Measurements from ENCODE around the gene SETX. TPM values are rescaled to one million over a fixed set of nuclear protein-coding genes. Genes with fewer than 3 reads are reported as not detected.

The SETX gene
- total RNA-seq, 1 donor from 2014 or later, result 44.2 TPM

DNA sequence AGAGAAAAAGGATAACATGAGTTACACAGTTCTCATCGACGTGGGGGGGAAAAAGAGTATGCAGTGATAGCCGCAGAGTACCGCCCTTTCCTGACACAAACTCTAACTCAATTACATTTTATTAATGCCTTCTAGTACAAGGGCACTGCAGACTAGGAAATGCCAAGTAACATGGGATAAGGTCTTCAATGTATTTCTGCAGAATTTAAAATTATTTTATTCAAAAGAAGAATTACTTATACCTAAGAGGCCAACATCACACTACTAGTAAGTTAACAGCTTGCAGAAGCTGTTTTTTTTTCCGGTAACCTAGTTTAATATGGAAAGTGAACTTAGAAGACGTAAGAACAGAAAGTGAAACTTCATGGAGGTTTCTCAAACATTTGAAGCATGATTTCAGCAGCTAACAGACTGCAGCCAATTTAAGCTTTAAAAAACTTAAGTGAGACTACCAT lies 3.9 kb downstream of the SETX start:
- Histone ChIP-seq H3K27me3 (ENCODE audit: control insufficient read depth, insufficient read depth, low read length) (no peaks in the 10 kb centered on the region), H3K36me3 (ENCODE audit: control insufficient read depth, insufficient read depth, low read length) (peaks cover 1% of the 10 kb centered on the region), H3K4me3 (ENCODE audit: low read depth, low read length) (no peak overlapping the region)
- no peak for DNase-seq (ENCODE audit: low read depth)
- TF ChIP-seq, protein P1, sequence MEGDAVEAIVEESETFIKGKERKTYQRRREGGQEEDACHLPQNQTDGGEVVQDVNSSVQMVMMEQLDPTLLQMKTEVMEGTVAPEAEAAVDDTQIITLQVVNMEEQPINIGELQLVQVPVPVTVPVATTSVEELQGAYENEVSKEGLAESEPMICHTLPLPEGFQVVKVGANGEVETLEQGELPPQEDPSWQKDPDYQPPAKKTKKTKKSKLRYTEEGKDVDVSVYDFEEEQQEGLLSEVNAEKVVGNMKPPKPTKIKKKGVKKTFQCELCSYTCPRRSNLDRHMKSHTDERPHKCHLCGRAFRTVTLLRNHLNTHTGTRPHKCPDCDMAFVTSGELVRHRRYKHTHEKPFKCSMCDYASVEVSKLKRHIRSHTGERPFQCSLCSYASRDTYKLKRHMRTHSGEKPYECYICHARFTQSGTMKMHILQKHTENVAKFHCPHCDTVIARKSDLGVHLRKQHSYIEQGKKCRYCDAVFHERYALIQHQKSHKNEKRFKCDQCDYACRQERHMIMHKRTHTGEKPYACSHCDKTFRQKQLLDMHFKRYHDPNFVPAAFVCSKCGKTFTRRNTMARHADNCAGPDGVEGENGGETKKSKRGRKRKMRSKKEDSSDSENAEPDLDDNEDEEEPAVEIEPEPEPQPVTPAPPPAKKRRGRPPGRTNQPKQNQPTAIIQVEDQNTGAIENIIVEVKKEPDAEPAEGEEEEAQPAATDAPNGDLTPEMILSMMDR (IDR thresholded peaks at IDR 0.05; ENCODE audit: insufficient read depth, low read length, poor library complexity, severe bottlenecking), result no peak

GRCh38 chr9:132348676-132349075 lies 6.1 kb downstream of the SETX start:
- DNase-seq (ENCODE audit: low read depth), result peak; percentile 16
- TF ChIP-seq, protein P1 (IDR thresholded peaks at IDR 0.05; ENCODE audit: insufficient read depth, low read length, poor library complexity, severe bottlenecking), result no peak
- no peaks in the 10 kb centered on the region for H3K27me3 ChIP-seq (ENCODE audit: control insufficient read depth, insufficient read depth, low read length)
- peaks cover 1% of the 10 kb centered on the region for H3K36me3 ChIP-seq (ENCODE audit: control insufficient read depth, insufficient read depth, low read length)
- no peak overlapping the region for H3K4me3 ChIP-seq (ENCODE audit: low read depth, low read length)

DNA sequence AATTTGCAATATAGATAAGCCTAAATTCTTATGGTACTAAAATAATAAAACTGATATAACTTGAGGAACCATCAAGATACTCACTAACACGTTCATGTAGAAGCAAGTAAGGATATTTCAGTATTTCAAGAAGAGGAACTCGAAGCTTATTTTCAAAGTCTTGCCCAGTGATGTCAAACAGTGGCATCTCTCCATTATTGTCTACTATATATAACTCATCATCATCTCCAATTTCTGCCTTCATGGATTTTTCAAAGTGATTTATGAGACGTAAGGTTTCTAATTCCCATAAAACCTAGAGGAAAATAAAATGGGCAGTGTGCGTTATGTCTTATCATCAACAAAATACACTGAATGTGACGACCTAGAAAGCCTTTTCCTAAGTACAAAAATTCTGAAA lies 8.6 kb downstream of the SETX start:
- Histone ChIP-seq H3K36me3 (ENCODE audit: control insufficient read depth, insufficient read depth, low read length) (no peaks in the 10 kb centered on the region), H3K4me3 (ENCODE audit: low read depth, low read length) (no peak overlapping the region), H3K27me3 (ENCODE audit: control insufficient read depth, insufficient read depth, low read length) (no peaks in the 10 kb centered on the region)
- TF ChIP-seq, protein P1 (IDR thresholded peaks at IDR 0.05; ENCODE audit: insufficient read depth, low read length, poor library complexity, severe bottlenecking), result no peak
- no peak for DNase-seq (ENCODE audit: low read depth)

DNA sequence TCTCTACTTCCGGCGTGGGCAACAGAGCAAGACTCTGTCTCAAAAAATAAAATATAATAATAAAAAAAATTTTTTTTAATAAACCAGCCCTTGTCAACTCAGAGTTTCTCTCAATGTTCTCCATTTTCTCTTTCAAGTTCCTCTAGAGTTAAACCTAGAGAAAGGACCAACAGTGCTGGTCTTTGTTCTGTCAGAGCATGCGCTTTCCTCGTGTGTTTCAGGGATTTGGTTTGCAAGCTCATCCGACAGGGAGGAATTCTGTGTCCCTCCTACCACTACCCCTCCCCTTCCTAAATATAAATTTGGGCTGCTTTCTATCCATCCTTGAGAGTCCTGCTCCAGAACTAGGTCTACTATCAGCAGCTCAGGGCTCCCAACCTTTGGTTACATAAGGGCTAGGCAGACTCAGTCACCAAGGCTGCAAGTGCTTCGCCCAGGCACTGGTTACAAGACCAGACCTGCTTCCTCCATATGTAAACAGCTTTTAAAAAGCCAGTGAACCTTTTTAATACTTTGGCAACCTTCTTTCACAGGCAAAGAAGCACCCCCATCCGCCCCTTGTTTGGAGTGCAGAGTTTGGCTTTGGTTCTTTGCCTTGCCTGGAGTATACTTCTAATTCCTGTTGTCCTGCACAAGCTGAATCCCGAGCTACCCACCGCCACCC lies 13.5 kb downstream of the SETX start:
- Histone ChIP-seq H3K4me3 (ENCODE audit: low read depth, low read length) (no peak overlapping the region), H3K36me3 (ENCODE audit: control insufficient read depth, insufficient read depth, low read length) (no peaks in the 10 kb centered on the region), H3K27me3 (ENCODE audit: control insufficient read depth, insufficient read depth, low read length) (no peaks in the 10 kb centered on the region)
- TF ChIP-seq, protein P1 (IDR thresholded peaks at IDR 0.05; ENCODE audit: insufficient read depth, low read length, poor library complexity, severe bottlenecking), result no peak
- no peak for DNase-seq (ENCODE audit: low read depth)

DNA sequence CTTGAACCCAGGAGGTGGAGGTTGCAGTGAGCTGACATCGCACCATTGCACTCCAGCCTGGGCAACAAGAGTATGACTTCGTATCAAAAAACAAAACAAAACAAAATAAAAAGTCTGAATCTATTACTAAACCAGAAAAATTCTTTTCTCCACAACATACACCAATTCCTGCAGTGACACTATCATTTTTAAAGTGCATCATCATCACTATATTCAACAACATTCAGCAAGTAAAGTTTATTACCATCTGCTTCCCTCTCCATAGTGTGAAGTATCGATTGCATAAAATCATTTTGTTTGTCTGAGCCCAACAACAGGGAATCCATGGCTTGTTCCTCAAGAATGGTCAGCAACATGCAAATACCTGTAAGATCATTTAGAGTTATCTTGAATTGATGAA lies 20.4 kb downstream of the SETX start:
- TF ChIP-seq, protein P1 (IDR thresholded peaks at IDR 0.05; ENCODE audit: insufficient read depth, low read length, poor library complexity, severe bottlenecking), result no peak
- Histone ChIP-seq H3K4me3 (ENCODE audit: low read depth, low read length) (no peak overlapping the region), H3K27me3 (ENCODE audit: control insufficient read depth, insufficient read depth, low read length) (no peaks in the 10 kb centered on the region), H3K36me3 (ENCODE audit: control insufficient read depth, insufficient read depth, low read length) (peaks cover 1% of the 10 kb centered on the region)
- DNase-seq (ENCODE audit: low read depth), result no peak

GRCh38 chr9:132333556-132333955 lies 21.2 kb downstream of the SETX start:
- DNase-seq (ENCODE audit: low read depth), result no peak
- TF ChIP-seq, protein P1 (IDR thresholded peaks at IDR 0.05; ENCODE audit: insufficient read depth, low read length, poor library complexity, severe bottlenecking), result no peak
- Histone ChIP-seq H3K36me3 (ENCODE audit: control insufficient read depth, insufficient read depth, low read length) (peaks cover 4% of the 10 kb centered on the region), H3K4me3 (ENCODE audit: low read depth, low read length) (no peak overlapping the region), H3K27me3 (ENCODE audit: control insufficient read depth, insufficient read depth, low read length) (no peaks in the 10 kb centered on the region)

All from kidney epithelial cell (primary cell).